Choroid plexus epithelial cell (primary cell): Measurements from ENCODE around the gene MAN1A1.

Experiments
- DNase-seq: peaks from one replicate; pipeline ENCODE4 v3.0.0-alpha.2; 2010; ENCODE audit warnings: low read depth
- H3K4me3 ChIP-seq: 2 replicates; pipeline ENCODE4 v1.5.1; 2011; ENCODE audit warnings: low read depth, mild to moderate bottlenecking, control low read depth, low read length, moderate library complexity
- TF ChIP-seq, protein P1 (sequence below): conservative IDR thresholded peaks from 2 replicates; pipeline ENCODE4 v1.5.1; 2011; ENCODE audit warnings: low read depth, mild to moderate bottlenecking, control low read depth, inconsistent platforms, low read length, moderate library complexity

The MAN1A1 gene

DNA sequence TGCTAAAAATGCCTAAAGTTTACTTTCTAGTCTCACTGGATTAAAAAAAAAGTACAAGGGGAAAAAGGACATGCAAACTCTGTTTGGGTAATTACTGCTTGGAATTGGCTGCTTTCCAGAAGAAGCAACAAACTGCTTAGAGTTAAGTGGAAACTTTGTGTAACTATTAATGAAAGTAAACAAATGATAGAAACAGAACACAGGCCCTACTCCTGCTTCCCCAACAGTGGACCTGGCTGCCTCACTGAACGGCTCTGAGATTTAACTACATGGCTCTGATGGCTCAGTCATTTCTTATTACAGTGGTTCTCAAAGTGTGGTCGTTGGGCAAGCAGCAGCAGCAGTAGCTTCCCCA lies 108.5 kb downstream of the MAN1A1 start:
- TF ChIP-seq, protein P1, sequence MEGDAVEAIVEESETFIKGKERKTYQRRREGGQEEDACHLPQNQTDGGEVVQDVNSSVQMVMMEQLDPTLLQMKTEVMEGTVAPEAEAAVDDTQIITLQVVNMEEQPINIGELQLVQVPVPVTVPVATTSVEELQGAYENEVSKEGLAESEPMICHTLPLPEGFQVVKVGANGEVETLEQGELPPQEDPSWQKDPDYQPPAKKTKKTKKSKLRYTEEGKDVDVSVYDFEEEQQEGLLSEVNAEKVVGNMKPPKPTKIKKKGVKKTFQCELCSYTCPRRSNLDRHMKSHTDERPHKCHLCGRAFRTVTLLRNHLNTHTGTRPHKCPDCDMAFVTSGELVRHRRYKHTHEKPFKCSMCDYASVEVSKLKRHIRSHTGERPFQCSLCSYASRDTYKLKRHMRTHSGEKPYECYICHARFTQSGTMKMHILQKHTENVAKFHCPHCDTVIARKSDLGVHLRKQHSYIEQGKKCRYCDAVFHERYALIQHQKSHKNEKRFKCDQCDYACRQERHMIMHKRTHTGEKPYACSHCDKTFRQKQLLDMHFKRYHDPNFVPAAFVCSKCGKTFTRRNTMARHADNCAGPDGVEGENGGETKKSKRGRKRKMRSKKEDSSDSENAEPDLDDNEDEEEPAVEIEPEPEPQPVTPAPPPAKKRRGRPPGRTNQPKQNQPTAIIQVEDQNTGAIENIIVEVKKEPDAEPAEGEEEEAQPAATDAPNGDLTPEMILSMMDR, result no peak
- H3K4me3 ChIP-seq, result no peak overlapping the region
- DNase-seq, result peak; percentile 69

DNA sequence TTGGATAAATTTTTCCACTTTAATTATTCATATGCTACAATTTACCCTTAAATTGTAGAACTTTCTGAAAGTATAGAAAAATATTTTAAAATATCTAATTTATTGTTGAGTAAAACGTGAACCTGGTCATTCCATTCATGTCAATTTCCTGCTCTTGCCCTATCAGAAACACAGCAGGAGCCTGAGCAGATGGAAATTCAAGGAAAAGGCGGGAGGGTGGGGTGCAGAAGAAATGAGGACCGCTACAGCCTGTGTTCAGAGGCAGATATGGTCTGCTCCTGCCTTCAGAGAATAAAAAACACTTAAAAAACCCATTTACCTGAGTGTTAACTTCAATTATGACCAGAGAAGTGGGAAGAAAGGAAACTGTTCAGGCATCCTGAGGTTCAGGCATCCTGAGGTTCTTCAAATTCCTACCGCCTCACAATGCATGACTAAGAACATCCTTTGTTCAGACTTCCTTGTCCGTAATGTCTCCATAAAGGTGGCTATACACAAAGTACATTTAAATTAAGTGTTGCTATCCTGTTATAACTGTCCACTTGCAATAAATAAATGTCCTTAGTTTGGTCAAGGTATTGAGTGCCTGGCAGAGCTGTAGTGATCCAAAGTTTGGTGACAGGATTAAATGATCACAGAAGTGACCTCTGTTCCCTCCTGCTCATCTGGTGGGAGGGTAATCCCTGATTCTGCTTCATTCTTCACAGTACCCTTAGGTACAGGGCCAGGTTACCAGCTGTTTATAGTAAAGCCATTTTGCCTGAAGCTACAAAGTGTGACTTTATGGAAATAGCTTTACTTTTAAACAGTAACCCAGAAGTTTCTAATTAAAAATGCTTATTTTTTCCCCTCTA lies 109.1 kb downstream of the MAN1A1 start:
- TF ChIP-seq, protein P1, result no peak
- DNase-seq, result peak; percentile 8
- H3K4me3 ChIP-seq, result no peak overlapping the region

DNA sequence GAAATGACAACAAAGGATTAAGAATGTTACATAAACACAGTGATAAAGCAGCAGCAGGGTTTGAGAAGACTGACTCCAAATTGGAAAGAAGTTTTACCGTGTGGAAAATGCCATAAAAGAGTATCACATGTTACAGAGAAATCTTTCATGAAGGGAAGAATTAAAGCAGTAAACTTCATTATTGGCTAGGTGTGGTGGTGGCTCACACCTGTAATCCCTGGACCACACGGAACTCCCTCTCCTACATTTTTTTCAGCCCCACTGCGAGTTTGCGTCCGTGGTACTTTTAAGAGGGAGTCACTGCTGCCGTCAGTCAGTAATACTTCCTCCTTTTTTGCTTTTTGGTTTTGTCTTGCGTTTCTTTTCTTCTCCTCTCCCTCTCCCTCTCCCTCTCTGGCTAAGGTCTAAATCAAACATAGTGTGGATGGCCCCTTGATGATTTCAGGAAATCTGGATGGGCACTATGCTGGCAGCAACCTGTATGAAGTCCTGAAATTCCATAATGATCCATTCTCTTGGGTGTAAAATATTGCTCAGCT lies 112.3 kb downstream of the MAN1A1 start:
- no peak for DNase-seq
- no peak overlapping the region for H3K4me3 ChIP-seq
- TF ChIP-seq, protein P1, result no peak

DNA sequence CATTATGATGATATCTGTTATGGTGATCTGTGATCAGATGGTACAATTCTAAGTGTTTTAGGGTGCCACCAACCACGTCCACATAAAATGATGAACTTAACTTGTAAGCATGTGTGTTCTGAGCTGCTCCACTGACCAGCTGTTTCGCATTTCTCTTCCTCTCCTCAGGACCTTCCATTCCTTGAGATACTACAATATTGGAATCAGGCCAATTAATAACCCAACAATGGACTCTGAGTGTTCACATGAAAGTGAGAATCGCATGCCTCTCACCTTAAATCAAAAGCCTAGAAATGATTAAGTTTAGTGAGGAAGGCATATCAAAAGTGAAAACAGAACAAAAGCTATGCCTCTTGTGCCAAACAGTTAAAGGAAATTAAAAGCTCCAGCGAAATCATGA lies 114.6 kb downstream of the MAN1A1 start:
- TF ChIP-seq, protein P1, result no peak
- H3K4me3 ChIP-seq, result no peak overlapping the region
- no peak for DNase-seq

DNA sequence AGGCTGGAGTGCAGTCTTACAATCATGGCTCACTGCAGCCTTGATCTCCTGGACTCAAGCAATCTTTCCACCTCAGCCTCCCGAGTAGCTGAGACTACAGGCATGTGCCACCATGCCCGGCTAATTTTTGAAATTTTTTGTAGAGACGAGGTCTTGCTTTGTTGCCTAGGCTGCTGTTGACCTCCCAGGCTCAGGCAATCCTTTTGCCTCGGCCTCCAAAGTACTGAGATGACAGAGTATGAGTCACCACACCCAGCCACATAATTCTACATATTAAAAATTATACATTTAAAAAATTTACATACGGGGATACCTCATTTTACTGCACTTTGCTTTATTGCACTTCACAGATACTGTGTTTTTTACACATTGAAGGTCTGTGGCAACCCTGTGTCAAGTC lies 115.1 kb downstream of the MAN1A1 start:
- TF ChIP-seq, protein P1, result no peak
- DNase-seq, result no peak
- H3K4me3 ChIP-seq, result no peak overlapping the region

DNA sequence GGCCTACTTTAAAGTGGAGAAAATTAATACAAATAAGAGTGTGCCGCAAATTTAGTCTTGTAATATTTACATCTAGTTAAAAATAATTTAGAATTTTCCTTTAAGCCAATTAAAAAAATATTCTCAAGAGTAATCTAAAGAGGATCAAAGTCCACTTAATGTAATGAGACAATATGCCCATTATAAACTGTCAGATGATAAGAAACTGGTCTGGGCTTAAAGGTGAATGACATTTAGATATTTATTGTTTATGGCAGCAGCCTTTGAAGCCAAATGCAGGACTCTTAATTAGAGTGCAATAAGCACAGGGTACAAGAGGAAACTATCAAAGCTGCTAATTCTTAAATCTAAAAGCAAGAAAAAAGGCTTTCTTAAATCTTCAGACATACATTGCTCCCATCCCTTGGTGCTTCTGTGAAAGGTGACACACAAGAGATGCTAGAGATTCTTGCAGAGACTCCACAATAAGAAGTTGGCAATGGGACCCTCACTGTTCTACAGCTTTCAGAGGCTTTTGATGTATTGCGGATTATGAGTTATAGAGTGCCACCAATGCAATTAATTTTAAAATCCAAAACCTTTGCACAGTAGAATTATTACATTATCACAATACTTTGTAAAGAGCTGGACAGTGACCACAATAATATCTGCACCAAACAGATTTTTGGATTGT lies 116.1 kb downstream of the MAN1A1 start:
- DNase-seq, result no peak
- H3K4me3 ChIP-seq, result no peak overlapping the region
- TF ChIP-seq, protein P1, result no peak
